ENCODE results near the gene PTMS.
A peak's percentile ranks its signal among the peaks of the same experiment; 100 is the strongest.

Gene PTMS

GRCh38 chr12:6790496-6791150 lies 24.5 kb downstream of the PTMS start:
- peak; percentile 22 to 55 for DNase-seq

DNA sequence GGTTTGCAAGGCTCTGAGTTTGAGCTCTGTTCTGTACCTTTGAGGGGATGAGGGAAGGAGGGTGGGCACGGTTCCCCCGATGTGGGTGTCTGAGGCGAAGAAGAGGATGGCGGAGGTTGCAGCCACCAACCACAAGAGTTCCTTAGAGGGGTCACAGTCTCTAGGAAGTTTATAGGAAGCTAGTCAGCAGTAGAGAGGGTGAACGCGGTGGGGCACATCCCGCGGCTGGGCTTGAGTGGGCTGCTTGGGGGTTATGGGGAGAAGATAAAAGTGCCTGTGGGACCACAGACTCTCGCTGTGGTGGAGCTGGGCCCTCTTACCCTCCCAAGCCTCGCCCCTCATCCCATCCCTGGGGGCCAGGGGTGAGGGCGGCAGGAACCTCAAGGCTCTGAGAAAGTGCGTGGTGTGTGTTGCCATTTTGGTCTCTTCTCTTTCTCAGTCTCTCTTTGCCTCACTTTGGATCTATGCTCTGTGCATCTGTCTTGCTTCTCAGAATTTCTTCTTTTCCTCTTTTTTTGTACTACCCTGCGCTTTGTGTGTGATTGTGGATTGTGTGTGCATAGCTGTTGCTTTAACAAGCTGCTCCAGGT lies 25.9 kb downstream of the PTMS start:
- no peak for DNase-seq

GRCh38 chr12:6792522-6793201 lies 26.5 kb downstream of the PTMS start:
- peak; percentile 51 to 60 for DNase-seq

DNA sequence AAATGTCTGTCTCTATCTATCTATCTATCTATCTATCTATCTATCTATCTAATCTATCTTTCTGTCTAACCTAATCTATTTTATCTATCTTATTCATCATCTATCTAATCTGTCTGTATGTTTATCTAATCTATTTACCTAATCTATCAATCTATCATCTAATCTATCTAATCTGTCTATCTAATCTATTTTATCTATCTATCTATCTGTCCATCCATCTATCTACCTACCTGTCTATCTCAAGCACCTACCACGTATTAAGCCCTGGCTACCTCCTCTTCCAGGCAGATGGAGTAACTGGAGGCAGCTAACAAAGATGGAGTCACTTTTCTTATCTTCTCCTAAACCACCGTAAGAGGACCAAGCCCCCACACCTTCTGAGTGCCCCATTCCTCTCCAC lies 28.9 kb downstream of the PTMS start:
- no peak for DNase-seq

GRCh38 chr12:6796576-6796975 lies 30.4 kb downstream of the PTMS start:
- DNase-seq: no peak

DNA sequence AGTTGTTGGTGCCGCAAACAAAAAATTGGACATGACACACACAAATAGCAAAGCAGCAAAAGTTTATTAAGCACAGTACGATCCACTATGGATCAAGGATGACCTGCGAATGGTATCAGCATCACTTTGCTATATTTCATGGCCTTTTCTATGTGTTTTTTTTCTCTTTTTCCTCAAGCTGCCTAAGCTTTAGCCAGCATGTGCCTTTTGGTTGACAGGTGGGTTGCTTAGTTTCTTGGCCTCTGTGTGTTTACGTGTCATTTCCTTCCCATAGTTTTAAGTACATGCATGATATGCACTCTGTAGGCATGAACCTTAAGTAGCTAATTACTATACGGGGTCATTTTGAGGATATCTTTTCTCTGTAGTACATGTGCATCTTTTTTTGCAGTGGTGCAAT lies 33.0 kb downstream of the PTMS start:
- no peak for DNase-seq

DNA sequence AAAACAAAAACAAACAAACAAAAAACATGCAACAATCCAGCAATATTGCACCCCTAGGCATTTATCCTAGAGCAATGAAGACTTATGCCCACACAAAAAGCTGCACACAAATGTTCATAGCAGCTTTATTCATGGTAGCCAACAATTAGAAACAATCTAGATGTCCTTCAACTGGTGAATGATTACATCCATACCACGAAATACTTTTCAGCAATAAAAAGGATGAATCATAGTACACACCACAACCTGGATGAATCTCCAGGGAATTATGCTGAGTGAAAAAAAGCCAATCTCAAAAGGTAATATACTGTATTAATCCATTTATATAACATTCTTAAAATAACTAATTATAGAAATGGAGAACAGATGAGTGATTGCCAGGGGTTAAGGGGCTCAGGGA lies 41.0 kb downstream of the PTMS start:
- no peak for DNase-seq

GRCh38 chr12:6809056-6809455 lies 42.9 kb downstream of the PTMS start:
- no peak for DNase-seq

- DNase-seq: no peak
Measured at GRCh38 chr12:6810758-6811157, 44.6 kb downstream of the PTMS start.

DNA sequence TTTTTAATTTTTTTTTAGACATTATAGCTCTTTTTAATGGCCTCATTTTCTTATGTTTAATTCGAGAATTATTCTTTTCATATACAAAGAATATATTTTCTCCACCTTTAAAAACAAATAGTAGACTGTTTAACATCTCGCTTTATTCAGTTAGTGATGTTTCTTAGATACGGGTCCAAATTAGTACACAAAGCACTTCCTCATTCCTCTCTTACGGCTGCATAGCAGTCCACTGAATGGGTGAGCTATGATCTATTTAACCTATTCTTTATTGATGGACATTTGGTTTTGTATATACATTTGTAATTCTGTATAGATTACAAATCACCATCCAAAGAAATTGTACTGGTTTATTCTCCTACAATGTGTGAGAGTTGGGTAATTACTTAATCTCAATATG lies 47.2 kb downstream of the PTMS start:
- no peak for DNase-seq

DNA sequence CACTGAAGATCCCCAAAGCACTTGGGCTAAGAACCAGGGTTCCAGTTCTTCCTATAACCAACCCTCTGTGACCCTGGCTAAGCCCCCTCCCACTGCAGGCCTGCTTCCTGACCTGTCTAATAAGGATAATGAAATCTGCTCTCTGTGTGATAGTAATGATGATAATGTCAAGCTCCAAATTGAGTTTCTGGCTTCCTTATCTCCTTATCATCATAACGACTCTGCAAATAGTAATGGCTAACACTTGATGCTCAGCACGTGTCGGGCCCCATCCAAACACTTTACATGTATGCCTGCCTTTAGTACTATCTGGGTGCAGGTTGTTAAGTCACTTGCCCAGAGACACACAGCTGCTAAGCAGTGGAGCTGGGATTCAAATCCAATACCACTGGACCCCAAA lies 50.4 kb downstream of the PTMS start:
- no peak for DNase-seq

DNA sequence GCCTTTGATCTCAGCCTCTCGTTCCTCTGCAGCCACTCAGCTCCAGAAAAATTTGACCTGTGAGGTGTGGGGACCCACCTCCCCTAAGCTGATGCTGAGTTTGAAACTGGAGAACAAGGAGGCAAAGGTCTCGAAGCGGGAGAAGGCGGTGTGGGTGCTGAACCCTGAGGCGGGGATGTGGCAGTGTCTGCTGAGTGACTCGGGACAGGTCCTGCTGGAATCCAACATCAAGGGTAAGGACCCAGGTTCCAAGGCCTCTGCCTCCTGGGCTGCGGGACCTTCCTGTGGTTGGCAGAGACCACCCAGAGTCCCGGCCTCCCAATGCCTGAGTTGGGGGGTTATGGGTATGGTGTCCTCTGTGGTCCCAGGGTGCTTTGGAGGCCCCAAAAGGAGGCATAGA lies 50.9 kb downstream of the PTMS start:
- DNase-seq: no peak

- no peak for DNase-seq
Measured at GRCh38 chr12:6817662-6818157, 51.5 kb downstream of the PTMS start.

DNA sequence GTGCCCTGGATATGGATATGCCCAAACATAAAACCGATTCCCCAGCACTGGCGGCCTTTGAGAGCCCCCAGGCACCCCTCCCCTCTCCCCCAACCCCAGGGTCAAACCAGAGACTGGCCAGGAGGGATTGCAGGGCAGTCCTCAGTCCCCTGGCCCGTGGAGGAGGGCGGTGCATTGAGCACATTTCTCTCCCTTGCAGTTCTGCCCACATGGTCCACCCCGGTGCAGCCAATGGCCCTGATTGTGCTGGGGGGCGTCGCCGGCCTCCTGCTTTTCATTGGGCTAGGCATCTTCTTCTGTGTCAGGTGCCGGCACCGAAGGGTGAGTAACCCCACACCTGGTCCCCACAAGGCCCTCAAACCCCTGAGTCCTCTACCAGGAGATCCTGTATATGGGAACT lies 52.1 kb downstream of the PTMS start:
- no peak for DNase-seq

DNA sequence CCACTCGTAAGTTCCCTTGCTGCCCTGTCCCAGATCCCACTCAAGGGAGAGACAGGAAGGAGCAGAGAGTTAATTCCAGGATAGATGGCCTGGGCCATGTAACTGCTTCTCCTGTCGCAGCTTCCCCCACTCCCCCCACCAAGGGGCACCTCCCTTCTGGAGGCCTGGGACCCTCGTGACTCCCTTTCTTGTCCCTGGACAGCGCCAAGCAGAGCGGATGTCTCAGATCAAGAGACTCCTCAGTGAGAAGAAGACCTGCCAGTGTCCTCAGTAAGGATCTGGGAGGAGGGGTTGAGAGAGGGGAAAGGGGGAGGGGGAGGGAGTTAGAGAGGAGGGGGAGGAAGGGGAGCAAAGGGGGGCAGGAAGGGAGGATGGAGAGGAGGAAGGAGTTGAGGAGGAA lies 52.5 kb downstream of the PTMS start:
- DNase-seq: no peak

DNA sequence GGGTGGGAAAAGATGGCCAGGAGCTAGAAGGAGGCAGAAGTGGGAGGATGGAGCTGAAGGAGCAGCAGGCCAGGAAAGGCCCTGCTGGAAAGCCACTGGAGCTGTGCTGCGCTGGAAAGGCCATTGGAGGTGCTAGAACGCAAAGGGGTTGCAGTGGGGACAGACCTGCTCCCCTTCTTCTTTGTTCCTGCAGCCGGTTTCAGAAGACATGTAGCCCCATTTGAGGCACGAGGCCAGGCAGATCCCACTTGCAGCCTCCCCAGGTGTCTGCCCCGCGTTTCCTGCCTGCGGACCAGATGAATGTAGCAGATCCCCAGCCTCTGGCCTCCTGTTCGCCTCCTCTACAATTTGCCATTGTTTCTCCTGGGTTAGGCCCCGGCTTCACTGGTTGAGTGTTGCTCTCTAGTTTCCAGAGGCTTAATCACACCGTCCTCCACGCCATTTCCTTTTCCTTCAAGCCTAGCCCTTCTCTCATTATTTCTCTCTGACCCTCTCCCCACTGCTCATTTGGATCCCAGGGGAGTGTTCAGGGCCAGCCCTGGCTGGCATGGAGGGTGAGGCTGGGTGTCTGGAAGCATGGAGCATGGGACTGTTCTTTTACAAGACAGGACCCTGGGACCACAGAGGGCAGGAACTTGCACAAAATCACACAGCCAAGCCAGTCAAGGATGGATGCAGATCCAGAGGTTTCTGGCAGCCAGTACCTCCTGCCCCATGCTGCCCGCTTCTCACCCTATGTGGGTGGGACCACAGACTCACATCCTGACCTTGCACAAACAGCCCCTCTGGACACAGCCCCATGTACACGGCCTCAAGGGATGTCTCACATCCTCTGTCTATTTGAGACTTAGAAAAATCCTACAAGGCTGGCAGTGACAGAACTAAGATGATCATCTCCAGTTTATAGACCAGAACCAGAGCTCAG lies 53.2 kb downstream of the PTMS start:
- no peak for DNase-seq

GRCh38 chr12:6820166-6820565 lies 54.0 kb downstream of the PTMS start:
- no peak for DNase-seq
